ENCODE data around the gene CAMK1D. TPM values are rescaled to one million over a fixed set of nuclear protein-coding genes. Genes with fewer than 3 reads are reported as not detected.

Gene CAMK1D
- total and polyA plus RNA-seq, 11 donors = 1.4 to 16.0 (median 2.5) TPM

- intact Hi-C loops (cut with DNase I) = no loop called here
- no peak overlapping the region for H3K27ac ChIP-seq
- TF ChIP-seq, protein P1, sequence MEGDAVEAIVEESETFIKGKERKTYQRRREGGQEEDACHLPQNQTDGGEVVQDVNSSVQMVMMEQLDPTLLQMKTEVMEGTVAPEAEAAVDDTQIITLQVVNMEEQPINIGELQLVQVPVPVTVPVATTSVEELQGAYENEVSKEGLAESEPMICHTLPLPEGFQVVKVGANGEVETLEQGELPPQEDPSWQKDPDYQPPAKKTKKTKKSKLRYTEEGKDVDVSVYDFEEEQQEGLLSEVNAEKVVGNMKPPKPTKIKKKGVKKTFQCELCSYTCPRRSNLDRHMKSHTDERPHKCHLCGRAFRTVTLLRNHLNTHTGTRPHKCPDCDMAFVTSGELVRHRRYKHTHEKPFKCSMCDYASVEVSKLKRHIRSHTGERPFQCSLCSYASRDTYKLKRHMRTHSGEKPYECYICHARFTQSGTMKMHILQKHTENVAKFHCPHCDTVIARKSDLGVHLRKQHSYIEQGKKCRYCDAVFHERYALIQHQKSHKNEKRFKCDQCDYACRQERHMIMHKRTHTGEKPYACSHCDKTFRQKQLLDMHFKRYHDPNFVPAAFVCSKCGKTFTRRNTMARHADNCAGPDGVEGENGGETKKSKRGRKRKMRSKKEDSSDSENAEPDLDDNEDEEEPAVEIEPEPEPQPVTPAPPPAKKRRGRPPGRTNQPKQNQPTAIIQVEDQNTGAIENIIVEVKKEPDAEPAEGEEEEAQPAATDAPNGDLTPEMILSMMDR (IDR thresholded peaks at IDR 0.05) = no peak
- no peak for TF ChIP-seq POLR2A (IDR thresholded peaks at IDR 0.05)
- ATAC-seq (no peak), DNase-seq (no peak)
- no peaks in the 10 kb centered on the region for H3K36me3 ChIP-seq
- H3K4me1 ChIP-seq = peaks cover 0 to 30% (median 17%) of the 10 kb centered on the region in 12 donors
- no peak overlapping the region for H3K4me3 ChIP-seq
- no peaks in the 10 kb centered on the region for H3K9me3 ChIP-seq
- WGBS, 4 donors = 79 to 90% (median 88%) methylated on average over 6 of the region's 6 CpGs
- H3K27me3 ChIP-seq = peaks cover 0 to 5% (median 0%) of the 10 kb centered on the region in 9 donors
These were observed 493.0 kb downstream of the CAMK1D start for GRCh38 chr10:12842310-12842709.

- 92 to 94% (median 93%) methylated on average over 10 to 12 of the region's 12 CpGs for WGBS, 4 donors
- Histone ChIP-seq H3K27ac (no peak overlapping the region), H3K9me3 (no peaks in the 10 kb centered on the region), H3K36me3 (no peaks in the 10 kb centered on the region), H3K4me3 (no peak overlapping the region), H3K4me1 (peaks cover 0 to 30% (median 17%) of the 10 kb centered on the region in 12 donors), H3K27me3 (peaks cover 0 to 15% (median 0%) of the 10 kb centered on the region in 9 donors)
- DNase-seq (no peak), ATAC-seq (no peak)
- intact Hi-C loops (cut with DNase I) = no loop called here
- no peak for TF ChIP-seq POLR2A (IDR thresholded peaks at IDR 0.05)
- TF ChIP-seq, protein P1 (IDR thresholded peaks at IDR 0.05) = no peak
These were observed 494.1 kb downstream of the CAMK1D start for GRCh38 chr10:12843296-12843945.

DNA sequence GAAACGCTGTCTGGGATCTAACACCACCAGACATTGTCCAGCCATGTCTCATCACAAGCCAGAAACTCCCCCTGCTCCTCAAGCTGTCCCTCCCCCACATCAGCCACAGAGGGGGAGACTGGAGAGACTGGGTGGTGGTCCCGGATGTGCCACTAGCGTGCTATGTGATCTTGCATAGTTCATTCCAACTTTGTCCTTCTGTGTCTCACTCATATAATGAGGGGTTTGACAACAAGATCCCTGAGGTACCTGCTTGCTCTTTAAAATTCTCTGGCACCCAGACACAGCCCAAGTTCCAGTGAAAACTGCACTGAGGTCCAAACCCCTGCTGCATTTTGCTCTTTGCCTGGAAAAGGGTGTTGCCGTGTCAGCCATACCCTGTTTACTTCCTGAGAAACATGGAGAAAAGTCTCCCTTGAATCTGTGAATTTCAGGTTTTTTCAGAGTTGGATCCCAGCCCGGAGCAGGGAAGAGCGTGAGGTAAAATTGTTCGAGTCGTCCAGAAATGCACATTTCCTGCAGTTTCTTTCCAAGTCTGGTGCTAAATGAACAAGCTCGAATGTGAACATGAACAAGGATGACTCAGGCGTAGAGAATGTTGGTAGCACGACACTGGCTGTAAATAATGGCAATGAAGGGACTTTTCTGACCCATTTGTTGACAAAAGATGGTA is 495.6 kb downstream of the CAMK1D start:
- H3K9me3 ChIP-seq = no peaks in the 10 kb centered on the region
- H3K36me3 ChIP-seq = no peaks in the 10 kb centered on the region
- H3K4me3 ChIP-seq = no peak overlapping the region
- H3K27me3 ChIP-seq = peaks cover 0 to 20% (median 0%) of the 10 kb centered on the region in 9 donors
- 28 to 45% (median 40%) methylated on average over 10 to 11 of the region's 11 CpGs for WGBS, 4 donors
- intact Hi-C loops (cut with DNase I) = no loop called here
- ATAC-seq (peak in 3 of 4 donors; percentile 29 to 54 (median 33)), DNase-seq (peak in 1 of 5 donors; percentile 36)
- peaks cover 0 to 30% (median 19%) of the 10 kb centered on the region in 12 donors for H3K4me1 ChIP-seq
- TF ChIP-seq, protein P1 (IDR thresholded peaks at IDR 0.05) = no peak
- no peak for TF ChIP-seq POLR2A (IDR thresholded peaks at IDR 0.05)
- H3K27ac ChIP-seq = peak overlapping the region in 2 of 12 donors; percentile 50 to 63

DNA sequence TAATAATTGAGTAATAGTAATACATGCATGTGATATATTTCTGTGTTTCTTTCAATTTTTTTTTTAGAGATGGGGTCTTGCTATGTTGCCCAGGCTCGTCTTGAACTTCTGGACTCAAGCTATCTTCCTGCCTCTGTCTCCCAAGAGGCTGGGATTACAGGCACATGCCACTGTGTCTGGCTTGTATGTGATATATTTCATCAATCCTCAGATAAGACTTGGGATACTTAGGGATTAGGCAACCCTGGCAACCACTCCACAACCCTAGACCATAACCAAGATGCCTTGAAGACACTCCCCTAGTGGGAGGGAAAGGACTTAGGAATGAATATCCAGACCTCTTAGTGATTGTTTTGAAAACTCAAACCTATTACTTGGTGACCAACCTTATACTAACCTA is 497.4 kb downstream of the CAMK1D start:
- TF ChIP-seq POLR2A (IDR thresholded peaks at IDR 0.05) = no peak
- TF ChIP-seq, protein P1 (IDR thresholded peaks at IDR 0.05) = no peak
- no peaks in the 10 kb centered on the region for H3K36me3 ChIP-seq
- peaks cover 0 to 20% (median 0%) of the 10 kb centered on the region in 9 donors for H3K27me3 ChIP-seq
- DNase-seq = no peak
- no peak overlapping the region for H3K27ac ChIP-seq
- peaks cover 0 to 27% (median 15%) of the 10 kb centered on the region in 12 donors for H3K4me1 ChIP-seq
- no peak overlapping the region for H3K4me3 ChIP-seq
- H3K9me3 ChIP-seq = no peaks in the 10 kb centered on the region
- intact Hi-C loops (cut with DNase I) = no loop called here
- 0 to 86% (median 46%) methylated on average over 1 of the region's 1 CpG for WGBS, 4 donors
- no peak for ATAC-seq

Measured in heart left ventricle (tissue), 16 donors.